Hepatocyte (in vitro differentiated cells): ENCODE data around the gene SLC1A3. TPM values are rescaled to one million over a fixed set of nuclear protein-coding genes. Genes with fewer than 3 reads are reported as not detected.

Source experiments
- DNase-seq: peaks from one replicate; pipeline ENCODE4 v3.0.0-alpha.2; 2016; ENCODE audit warnings: low spot score
- H2AFZ ChIP-seq: fragments of 200-600 bp; sonication (generic); 2 replicates; pipeline ENCODE4 v1.6.0; 2016; ENCODE audit warnings: antibody characterized with exemption, mild to moderate bottlenecking
- H3K27ac ChIP-seq: fragments of 200-600 bp; sonication (generic); 2 replicates; pipeline ENCODE4 v1.5.1; 2016; ENCODE audit warnings: mild to moderate bottlenecking
- H3K27me3 ChIP-seq: fragments of 200-600 bp; sonication (generic); 2 replicates; pipeline ENCODE4 v1.6.1; 2016
- H3K36me3 ChIP-seq: fragments of 200-600 bp; sonication (generic); replicated peaks from 2 replicates; pipeline ENCODE4 v1.5.1; 2016; ENCODE audit warnings: low read depth; ENCODE audit not compliant: insufficient read depth
- H3K4me1 ChIP-seq: fragments of 200-600 bp; sonication (generic); 2 replicates; pipeline ENCODE4 v1.5.1; 2016; ENCODE audit warnings: mild to moderate bottlenecking, moderate library complexity; ENCODE audit not compliant: insufficient read depth
- H3K4me2 ChIP-seq: fragments of 200-600 bp; sonication (generic); 2 replicates; pipeline ENCODE4 v1.6.0; 2016
- H3K4me3 ChIP-seq: fragments of 200-600 bp; sonication (generic); 2 replicates; pipeline ENCODE4 v1.5.1; 2016; ENCODE audit warnings: mild to moderate bottlenecking
- H3K79me2 ChIP-seq: fragments of 200-600 bp; sonication (generic); 2 replicates; pipeline ENCODE4 v1.6.0; 2017; ENCODE audit warnings: mild to moderate bottlenecking
- H3K9me2 ChIP-seq: fragments of 200-600 bp; sonication (generic); replicated peaks from 2 replicates; pipeline ENCODE4 v1.6.0; 2017; ENCODE audit warnings: mild to moderate bottlenecking; ENCODE audit not compliant: insufficient read depth
- H3K9me3 ChIP-seq: fragments of 200-600 bp; sonication (generic); 2 replicates; pipeline ENCODE4 v1.5.1; 2016; ENCODE audit warnings: low read depth, mild to moderate bottlenecking
- H4K20me1 ChIP-seq: fragments of 200-600 bp; sonication (generic); 2 replicates; pipeline ENCODE4 v1.6.0; 2016; ENCODE audit warnings: mild to moderate bottlenecking; ENCODE audit not compliant: insufficient read depth, poor library complexity, severe bottlenecking
- CTCF ChIP-seq: fragments of 200-600 bp; sonication (generic); IDR thresholded peaks from 2 replicates; pipeline ENCODE4 v1.5.1; 2016; ENCODE audit warnings: antibody characterized with exemption, mild to moderate bottlenecking; ENCODE audit not compliant: poor library complexity
- EZH2 ChIP-seq: fragments of 200-600 bp; sonication (generic); IDR thresholded peaks from 2 replicates; pipeline ENCODE4 v1.6.1; 2016; ENCODE audit warnings: antibody characterized with exemption, mild to moderate bottlenecking, borderline replicate concordance
- EZH2phosphoT487 ChIP-seq: fragments of 200-600 bp; sonication (generic); IDR thresholded peaks from one replicate; pipeline ENCODE4 v1.6.1; 2018; ENCODE audit warnings: antibody characterized with exemption, mild to moderate bottlenecking, low read depth, moderate library complexity; ENCODE audit not compliant: unreplicated experiment, severe bottlenecking
- WGBS: methylation state at CpG from one replicate; pipeline ENCODE4 v1.1.6; 2016; ENCODE audit warnings: low lambda C conversion rate; ENCODE audit errors: missing lambda C conversion rate; 5-methylcytosine and 5-hydroxymethylcytosine counted together
- polyA plus RNA-seq: library from polyadenylated mRNA; unstranded; fragments of >200 nt; fragmentation: Nextera tagmentation; extraction: Ambion mirVana; gene quantifications from 2 replicates; pipeline ENCODE4 v1.2.1, GENCODE V29; 2016
- total RNA-seq: library from RNA; depleted of rRNA; stranded (reverse); fragments of >200 nt; gene quantifications from 2 replicates; pipeline ENCODE4 v1.2.3, GENCODE V29; 2014

The SLC1A3 gene
- total and polyA plus RNA-seq, 2 experiments from 2014 or later, result 32.3 to 42.3 TPM

- Histone ChIP-seq H3K9me3 (no peaks in the 10 kb centered on the region), H3K4me3 (no peak overlapping the region), H3K4me2 (no peak overlapping the region), H3K27ac (no peak overlapping the region), H3K79me2 (no peaks in the 10 kb centered on the region), H3K9me2 (no peaks in the 10 kb centered on the region), H3K4me1 (no peaks in the 10 kb centered on the region), H4K20me1 (no peaks in the 10 kb centered on the region), H3K36me3 (no peaks in the 10 kb centered on the region), H2AFZ (no peak overlapping the region), H3K27me3 (peaks cover 3% of the 10 kb centered on the region)
- no peak for DNase-seq
- 90% methylated on average over 6 of the region's 6 CpGs for WGBS
- TF ChIP-seq EZH2 (no peak), CTCF (no peak), EZH2phosphoT487 (no peak)
Observed at GRCh38 chr5:36724467-36725332, 118.3 kb downstream of the SLC1A3 start.

GRCh38 chr5:36726317-36726716 lies 119.9 kb downstream of the SLC1A3 start:
- TF ChIP-seq EZH2, result no peak
- TF ChIP-seq EZH2phosphoT487, result no peak
- TF ChIP-seq CTCF, result no peak
- Histone ChIP-seq H3K4me3 (no peak overlapping the region), H3K9me2 (no peaks in the 10 kb centered on the region), H3K27ac (no peak overlapping the region), H3K36me3 (no peaks in the 10 kb centered on the region), H3K4me2 (no peak overlapping the region), H3K79me2 (no peaks in the 10 kb centered on the region), H3K4me1 (no peaks in the 10 kb centered on the region), H2AFZ (no peak overlapping the region), H3K9me3 (no peaks in the 10 kb centered on the region), H4K20me1 (no peaks in the 10 kb centered on the region), H3K27me3 (peaks cover 3% of the 10 kb centered on the region)
- DNase-seq, result no peak
- WGBS, result 97% methylated on average over 1 of the region's 1 CpG

- Histone ChIP-seq H3K27ac (no peak overlapping the region), H2AFZ (no peak overlapping the region), H3K27me3 (peaks cover 3% of the 10 kb centered on the region), H3K79me2 (no peaks in the 10 kb centered on the region), H3K9me3 (no peaks in the 10 kb centered on the region), H3K36me3 (no peaks in the 10 kb centered on the region), H3K4me2 (no peak overlapping the region), H3K4me1 (no peaks in the 10 kb centered on the region), H3K9me2 (no peaks in the 10 kb centered on the region), H4K20me1 (no peaks in the 10 kb centered on the region), H3K4me3 (no peak overlapping the region)
- TF ChIP-seq EZH2 (no peak), CTCF (no peak), EZH2phosphoT487 (no peak)
- WGBS, result 83% methylated on average over 1 of the region's 1 CpG
- DNase-seq, result no peak
Observed at GRCh38 chr5:36726767-36727166, 120.4 kb downstream of the SLC1A3 start.
